SW480 (cell line): ENCODE results near the gene INSIG2.

Source experiments
- DNase-seq: peaks from one replicate; pipeline ENCODE4 v3.0.0-alpha.2; 2016; ENCODE audit warnings: low spot score

INSIG2 gene

DNA sequence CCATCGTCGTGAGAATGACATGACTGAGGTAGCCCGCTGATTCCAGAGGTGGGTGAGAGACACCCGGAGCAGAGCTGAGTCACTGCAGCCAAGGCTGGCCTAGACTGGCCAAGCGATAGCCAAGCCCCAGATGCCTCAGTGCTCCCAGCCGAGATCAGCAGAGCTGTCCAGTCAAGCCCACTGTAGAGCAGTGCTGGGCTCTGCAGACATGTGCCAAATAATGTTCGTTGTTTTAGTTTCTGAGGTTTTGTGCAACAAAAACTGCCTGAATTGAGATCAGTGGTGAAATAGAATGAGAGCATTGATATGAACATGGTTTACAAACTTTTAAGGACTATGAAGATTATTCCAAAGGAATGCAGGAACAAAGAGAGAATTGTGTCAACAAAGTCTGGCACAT lies 42.1 kb downstream of the INSIG2 start:
- DNase-seq, result no peak

DNA sequence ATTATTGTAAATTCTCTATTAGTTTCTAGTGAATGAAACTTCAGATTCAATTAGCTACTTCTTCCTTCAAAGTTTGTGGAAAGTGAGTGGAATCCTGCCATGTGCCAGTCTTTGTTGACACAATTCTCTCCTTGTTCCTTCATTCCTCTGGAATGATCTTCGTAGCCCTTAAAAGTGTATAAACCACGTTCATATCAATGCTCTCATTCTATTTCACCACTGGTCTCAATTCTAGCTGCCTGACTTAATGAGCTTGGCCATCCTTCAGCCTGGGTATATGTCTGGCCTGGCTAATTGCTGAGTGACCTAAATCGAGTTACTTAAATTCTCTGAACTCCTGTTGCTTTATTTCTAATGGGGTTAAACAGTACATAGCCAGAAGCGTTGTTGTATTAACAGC lies 43.5 kb downstream of the INSIG2 start:
- no peak for DNase-seq

DNA sequence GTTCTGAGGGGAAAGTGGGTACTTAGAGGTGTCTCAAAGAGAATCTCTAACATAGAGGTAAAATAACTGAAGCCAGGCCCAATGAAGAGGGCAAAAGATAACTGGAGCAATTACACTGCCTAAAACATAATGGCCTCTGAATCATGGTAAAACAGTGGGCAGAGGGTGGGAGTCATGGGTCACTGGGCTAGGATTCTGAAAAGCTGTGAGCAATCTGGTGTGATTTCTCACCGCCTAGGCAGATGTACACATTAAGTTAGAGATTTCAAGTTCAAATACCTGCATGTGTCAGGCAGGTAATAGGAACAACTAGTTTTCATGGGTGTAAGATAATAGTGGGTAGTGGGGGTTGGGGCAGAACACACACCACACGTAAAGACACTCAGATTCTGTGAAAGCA lies 45.6 kb downstream of the INSIG2 start:
- DNase-seq, result no peak

- DNase-seq, result no peak
Measured at GRCh38 chr2:118134650-118135049, 46.4 kb downstream of the INSIG2 start.

DNA sequence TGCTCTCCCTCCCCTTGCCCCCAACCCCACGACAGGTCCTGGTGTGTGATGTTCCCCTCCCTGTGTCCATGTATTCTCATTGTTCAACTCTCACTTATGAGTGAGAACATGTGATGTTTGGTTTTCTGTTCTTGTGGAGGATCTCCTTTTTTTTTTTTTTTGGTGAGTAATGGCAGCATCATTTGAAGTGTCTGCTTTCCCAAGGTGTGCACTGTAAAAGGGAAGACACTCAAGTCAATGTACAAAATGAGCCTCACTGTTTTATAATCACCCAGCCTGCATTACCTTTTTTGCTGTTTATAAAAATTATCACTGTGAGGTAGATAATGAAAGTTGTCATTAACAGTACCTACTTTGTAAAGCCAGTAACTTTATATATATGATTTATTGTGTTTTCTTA lies 56.9 kb downstream of the INSIG2 start:
- no peak for DNase-seq

DNA sequence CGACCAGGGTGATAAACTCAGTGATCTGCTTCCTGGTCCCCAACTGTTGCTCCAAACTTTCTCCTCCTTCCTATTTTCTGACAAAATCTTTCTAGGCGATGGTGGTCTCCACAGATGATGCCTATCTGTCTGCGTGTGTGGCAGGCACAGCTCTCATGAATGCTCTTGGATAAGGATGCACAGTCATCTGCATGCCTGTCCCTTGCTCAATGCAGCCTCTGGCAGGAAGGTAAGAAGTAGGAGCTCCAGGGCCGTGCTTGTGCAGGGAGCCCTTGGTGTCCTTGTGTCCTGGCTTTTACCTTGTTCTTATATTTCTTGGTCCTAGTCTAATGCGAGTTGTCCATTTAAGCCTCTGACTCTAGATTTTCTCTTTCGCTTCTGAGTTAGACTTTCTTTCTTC lies 57.5 kb downstream of the INSIG2 start:
- DNase-seq, result no peak

DNA sequence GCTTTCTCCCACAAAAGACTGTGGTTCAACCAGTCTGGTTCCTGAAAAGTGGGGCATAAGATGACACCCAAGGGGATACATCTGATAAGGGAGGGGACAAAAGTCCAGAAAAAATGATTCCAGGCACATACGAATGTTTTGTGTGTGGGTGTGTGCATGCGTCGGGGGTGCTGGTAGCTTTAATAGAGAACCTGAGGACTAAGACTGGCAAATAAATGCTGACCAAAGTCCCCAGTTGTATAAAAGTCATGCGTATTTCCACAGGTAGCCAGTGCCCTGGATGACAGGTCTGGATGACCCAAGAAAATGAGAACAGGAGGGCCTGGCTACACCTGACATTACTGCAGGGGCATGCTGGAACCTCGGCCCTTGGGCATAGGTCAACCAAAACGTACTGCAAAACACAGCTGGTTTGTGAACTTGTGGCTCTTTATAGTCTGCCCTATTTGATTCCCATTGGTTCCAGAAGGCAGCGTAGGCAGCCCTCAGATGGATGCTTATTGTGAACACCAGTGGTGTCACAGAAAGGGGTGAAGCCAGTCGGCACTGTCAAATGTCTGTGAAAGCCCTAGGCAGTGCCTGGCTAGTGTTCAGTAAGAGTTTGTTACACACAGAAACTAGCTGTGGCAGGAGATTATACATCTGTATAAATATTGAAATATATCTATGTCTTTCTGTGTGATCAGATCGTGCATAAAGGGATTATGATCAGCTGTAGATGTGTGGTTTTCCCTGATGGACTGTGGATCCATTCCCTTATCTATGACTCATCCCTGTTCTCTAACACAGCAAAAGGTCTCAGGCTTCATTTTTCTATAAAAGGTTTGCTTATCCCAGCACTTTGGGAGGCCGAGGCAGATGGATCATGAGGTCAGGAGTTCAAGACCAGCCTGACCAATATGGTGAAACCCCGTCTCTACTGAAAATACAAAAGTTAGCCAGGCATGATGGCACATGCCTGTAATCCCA lies 58.3 kb downstream of the INSIG2 start:
- no peak for DNase-seq

DNA sequence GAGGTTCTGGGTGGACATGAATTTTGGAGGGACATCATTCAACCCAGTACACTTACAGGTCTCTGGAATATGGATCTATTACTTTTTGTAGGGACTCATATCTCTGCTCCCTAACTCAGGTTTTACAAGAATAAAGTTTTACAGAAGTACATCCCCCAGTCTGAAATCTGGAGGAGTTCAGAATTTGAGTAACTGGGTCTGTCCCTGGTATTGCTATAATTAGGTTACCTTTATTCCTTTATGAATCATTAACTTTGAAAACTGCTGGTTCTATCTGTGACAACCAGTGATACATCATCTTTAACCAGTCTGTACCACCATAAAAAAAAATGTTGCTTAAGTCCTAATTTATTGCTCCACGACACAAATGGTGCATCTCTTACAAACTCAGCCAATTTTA lies 59.9 kb downstream of the INSIG2 start:
- no peak for DNase-seq

- no peak for DNase-seq
Measured at GRCh38 chr2:118148809-118149208, 60.5 kb downstream of the INSIG2 start.

DNA sequence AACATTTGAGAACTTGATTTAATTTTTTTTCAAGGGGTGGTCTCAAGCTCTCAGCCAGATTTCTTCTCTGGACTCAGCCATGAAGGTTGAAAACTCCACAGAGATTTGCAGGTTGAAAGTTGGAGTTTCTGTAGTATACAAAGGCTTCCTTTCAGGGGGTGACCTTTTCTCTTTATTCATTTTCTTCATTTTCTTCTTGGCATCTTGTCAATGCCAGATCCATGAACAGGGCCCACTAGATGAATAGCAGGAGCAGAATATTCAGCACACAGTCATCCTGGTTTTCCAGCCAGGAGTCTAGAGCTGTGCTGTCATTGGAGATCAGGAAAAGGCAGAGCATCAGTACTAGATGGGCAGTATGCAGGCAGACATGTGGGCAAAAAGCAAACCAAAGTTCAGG lies 62.0 kb downstream of the INSIG2 start:
- DNase-seq, result no peak

- DNase-seq, result no peak
Measured at GRCh38 chr2:118151831-118152230, 63.6 kb downstream of the INSIG2 start.

- DNase-seq, result no peak
Measured at GRCh38 chr2:118153433-118153832, 65.2 kb downstream of the INSIG2 start.

- no peak for DNase-seq
Measured at GRCh38 chr2:118154176-118154575, 65.9 kb downstream of the INSIG2 start.
